ENCODE results near the gene NHSL1. TPM values are rescaled to one million over a fixed set of nuclear protein-coding genes. Genes with fewer than 3 reads are reported as not detected.

Gene NHSL1
- total RNA-seq, 2 donors from 2014 or later: 9.7 to 13.3 TPM

GRCh38 chr6:138535728-138536455, 36.6 kb upstream of the NHSL1 start:
- no peaks in the 10 kb centered on the region for H3K36me3 ChIP-seq
- no peak for DNase-seq (ENCODE audit: low spot score)
- no peaks in the 10 kb centered on the region for H3K9me3 ChIP-seq
- no peaks in the 10 kb centered on the region for H3K27me3 ChIP-seq (replicated peaks; ENCODE audit: insufficient read depth)
- H3K27ac ChIP-seq: no peak overlapping the region
- H3K4me3 ChIP-seq: no peak overlapping the region
- H3K4me1 ChIP-seq (ENCODE audit: control insufficient read depth in 1 of 2, low read depth in 2 of 2): peaks cover 5 to 18% of the 10 kb centered on the region in 2 donors
- TF ChIP-seq CTCF (IDR thresholded peaks at IDR 0.05): no peak
- ATAC-seq (ENCODE audit: insufficient number of reproducible peaks, low FRiP score, low read depth): no peak

- peaks cover 5 to 8% of the 10 kb centered on the region in 2 donors for H3K4me1 ChIP-seq (ENCODE audit: control insufficient read depth in 1 of 2, low read depth in 2 of 2)
- TF ChIP-seq CTCF (IDR thresholded peaks at IDR 0.05): no peak
- H3K36me3 ChIP-seq: no peaks in the 10 kb centered on the region
- ATAC-seq (ENCODE audit: insufficient number of reproducible peaks, low FRiP score, low read depth): no peak
- H3K27ac ChIP-seq: no peak overlapping the region
- no peak overlapping the region for H3K4me3 ChIP-seq
- no peaks in the 10 kb centered on the region for H3K9me3 ChIP-seq
- no peaks in the 10 kb centered on the region for H3K27me3 ChIP-seq (replicated peaks; ENCODE audit: insufficient read depth)
- DNase-seq (ENCODE audit: low spot score): no peak
These were observed 34.4 kb upstream of the NHSL1 start for GRCh38 chr6:138533667-138534066.

- no peak for TF ChIP-seq CTCF (IDR thresholded peaks at IDR 0.05)
- Histone ChIP-seq H3K4me3 (no peak overlapping the region), H3K9me3 (no peaks in the 10 kb centered on the region), H3K27ac (no peak overlapping the region), H3K4me1 (ENCODE audit: control insufficient read depth in 1 of 2, low read depth in 2 of 2) (no peaks in the 10 kb centered on the region), H3K36me3 (no peaks in the 10 kb centered on the region), H3K27me3 (replicated peaks; ENCODE audit: insufficient read depth) (no peaks in the 10 kb centered on the region)
- ATAC-seq (ENCODE audit: insufficient number of reproducible peaks, low FRiP score, low read depth): no peak
- DNase-seq (ENCODE audit: low spot score): no peak
These were observed 32.1 kb upstream of the NHSL1 start for GRCh38 chr6:138531387-138531786.

- TF ChIP-seq CTCF (IDR thresholded peaks at IDR 0.05): no peak
- no peaks in the 10 kb centered on the region for H3K36me3 ChIP-seq
These were observed 30.2 kb upstream of the NHSL1 start for GRCh38 chr6:138529478-138529877.

GRCh38 chr6:138528956-138529355, 29.7 kb upstream of the NHSL1 start:
- DNase-seq (ENCODE audit: low spot score): no peak
- no peak for ATAC-seq (ENCODE audit: insufficient number of reproducible peaks, low FRiP score, low read depth)
- Histone ChIP-seq H3K4me1 (ENCODE audit: control insufficient read depth in 1 of 2, low read depth in 2 of 2) (no peaks in the 10 kb centered on the region), H3K9me3 (no peaks in the 10 kb centered on the region), H3K27ac (no peak overlapping the region), H3K4me3 (no peak overlapping the region), H3K27me3 (replicated peaks; ENCODE audit: insufficient read depth) (no peaks in the 10 kb centered on the region), H3K36me3 (no peaks in the 10 kb centered on the region)
- no peak for TF ChIP-seq CTCF (IDR thresholded peaks at IDR 0.05)

More at GRCh38 chr6:138529478-138529877, 30.2 kb upstream of the NHSL1 start:
- DNase-seq (ENCODE audit: low spot score): no peak
- no peak for ATAC-seq (ENCODE audit: insufficient number of reproducible peaks, low FRiP score, low read depth)
- H3K9me3 ChIP-seq: no peaks in the 10 kb centered on the region
- H3K4me3 ChIP-seq: no peak overlapping the region
- no peaks in the 10 kb centered on the region for H3K27me3 ChIP-seq (replicated peaks; ENCODE audit: insufficient read depth)
- no peaks in the 10 kb centered on the region for H3K4me1 ChIP-seq (ENCODE audit: control insufficient read depth in 1 of 2, low read depth in 2 of 2)
- no peak overlapping the region for H3K27ac ChIP-seq
